ENCODE measurements around the gene CCDC6. TPM values are rescaled to one million over a fixed set of nuclear protein-coding genes. Genes with fewer than 3 reads are reported as not detected.

CCDC6 gene
- polyA plus RNA-seq, 1 donor from 2014 or later = 20.1 TPM

DNA sequence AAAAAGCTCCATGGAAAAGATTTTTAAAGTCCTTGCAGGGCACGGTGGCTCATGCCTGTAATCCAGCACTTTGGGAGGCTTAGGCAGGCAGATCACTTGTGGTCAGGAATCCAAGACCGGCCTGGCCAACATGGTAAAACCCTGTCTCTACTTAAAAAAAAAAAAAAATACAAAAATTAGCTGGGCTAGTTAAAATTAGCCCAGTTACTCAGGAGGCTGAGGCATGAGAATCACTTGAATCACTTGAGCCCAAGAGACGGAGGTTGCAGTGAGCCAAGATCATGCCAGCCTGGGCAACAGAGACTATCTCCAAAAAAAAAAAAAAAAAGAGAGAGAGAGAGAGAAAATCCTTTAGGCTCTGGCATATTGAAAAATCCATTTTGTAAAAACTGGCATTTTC, 61.9 kb downstream of the CCDC6 start:
- H3K4me3 ChIP-seq (ENCODE audit: low read length) = no peak overlapping the region
- H3K36me3 ChIP-seq (ENCODE audit: insufficient read depth, low read length) = no peaks in the 10 kb centered on the region
- H3K9me2 ChIP-seq (ENCODE audit: insufficient read depth, low read length) = no peaks in the 10 kb centered on the region
- no peak for TF ChIP-seq SMC3 (conservative IDR thresholded peaks at IDR 0.05; ENCODE audit: poor library complexity)
- TF ChIP-seq MXI1 (conservative IDR thresholded peaks at IDR 0.05; ENCODE audit: poor library complexity, severe bottlenecking) = no peak
- TF ChIP-seq EZH2 (IDR thresholded peaks at IDR 0.05; ENCODE audit: borderline replicate concordance, insufficient read depth, low read length, poor library complexity, severe bottlenecking) = no peak
- no peak for TF ChIP-seq POLR2AphosphoS5 (IDR thresholded peaks at IDR 0.05)
- TF ChIP-seq TAF1 (IDR thresholded peaks at IDR 0.05; ENCODE audit: low read depth) = no peak
- TF ChIP-seq RAD21 (conservative IDR thresholded peaks at IDR 0.05) = no peak
- TF ChIP-seq, protein P1, sequence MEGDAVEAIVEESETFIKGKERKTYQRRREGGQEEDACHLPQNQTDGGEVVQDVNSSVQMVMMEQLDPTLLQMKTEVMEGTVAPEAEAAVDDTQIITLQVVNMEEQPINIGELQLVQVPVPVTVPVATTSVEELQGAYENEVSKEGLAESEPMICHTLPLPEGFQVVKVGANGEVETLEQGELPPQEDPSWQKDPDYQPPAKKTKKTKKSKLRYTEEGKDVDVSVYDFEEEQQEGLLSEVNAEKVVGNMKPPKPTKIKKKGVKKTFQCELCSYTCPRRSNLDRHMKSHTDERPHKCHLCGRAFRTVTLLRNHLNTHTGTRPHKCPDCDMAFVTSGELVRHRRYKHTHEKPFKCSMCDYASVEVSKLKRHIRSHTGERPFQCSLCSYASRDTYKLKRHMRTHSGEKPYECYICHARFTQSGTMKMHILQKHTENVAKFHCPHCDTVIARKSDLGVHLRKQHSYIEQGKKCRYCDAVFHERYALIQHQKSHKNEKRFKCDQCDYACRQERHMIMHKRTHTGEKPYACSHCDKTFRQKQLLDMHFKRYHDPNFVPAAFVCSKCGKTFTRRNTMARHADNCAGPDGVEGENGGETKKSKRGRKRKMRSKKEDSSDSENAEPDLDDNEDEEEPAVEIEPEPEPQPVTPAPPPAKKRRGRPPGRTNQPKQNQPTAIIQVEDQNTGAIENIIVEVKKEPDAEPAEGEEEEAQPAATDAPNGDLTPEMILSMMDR (IDR thresholded peaks at IDR 0.05; ENCODE audit: poor library complexity, severe bottlenecking) = no peak
- TF ChIP-seq EP300 (conservative IDR thresholded peaks at IDR 0.05; ENCODE audit: poor library complexity, severe bottlenecking) = no peak
- TF ChIP-seq, protein P2, sequence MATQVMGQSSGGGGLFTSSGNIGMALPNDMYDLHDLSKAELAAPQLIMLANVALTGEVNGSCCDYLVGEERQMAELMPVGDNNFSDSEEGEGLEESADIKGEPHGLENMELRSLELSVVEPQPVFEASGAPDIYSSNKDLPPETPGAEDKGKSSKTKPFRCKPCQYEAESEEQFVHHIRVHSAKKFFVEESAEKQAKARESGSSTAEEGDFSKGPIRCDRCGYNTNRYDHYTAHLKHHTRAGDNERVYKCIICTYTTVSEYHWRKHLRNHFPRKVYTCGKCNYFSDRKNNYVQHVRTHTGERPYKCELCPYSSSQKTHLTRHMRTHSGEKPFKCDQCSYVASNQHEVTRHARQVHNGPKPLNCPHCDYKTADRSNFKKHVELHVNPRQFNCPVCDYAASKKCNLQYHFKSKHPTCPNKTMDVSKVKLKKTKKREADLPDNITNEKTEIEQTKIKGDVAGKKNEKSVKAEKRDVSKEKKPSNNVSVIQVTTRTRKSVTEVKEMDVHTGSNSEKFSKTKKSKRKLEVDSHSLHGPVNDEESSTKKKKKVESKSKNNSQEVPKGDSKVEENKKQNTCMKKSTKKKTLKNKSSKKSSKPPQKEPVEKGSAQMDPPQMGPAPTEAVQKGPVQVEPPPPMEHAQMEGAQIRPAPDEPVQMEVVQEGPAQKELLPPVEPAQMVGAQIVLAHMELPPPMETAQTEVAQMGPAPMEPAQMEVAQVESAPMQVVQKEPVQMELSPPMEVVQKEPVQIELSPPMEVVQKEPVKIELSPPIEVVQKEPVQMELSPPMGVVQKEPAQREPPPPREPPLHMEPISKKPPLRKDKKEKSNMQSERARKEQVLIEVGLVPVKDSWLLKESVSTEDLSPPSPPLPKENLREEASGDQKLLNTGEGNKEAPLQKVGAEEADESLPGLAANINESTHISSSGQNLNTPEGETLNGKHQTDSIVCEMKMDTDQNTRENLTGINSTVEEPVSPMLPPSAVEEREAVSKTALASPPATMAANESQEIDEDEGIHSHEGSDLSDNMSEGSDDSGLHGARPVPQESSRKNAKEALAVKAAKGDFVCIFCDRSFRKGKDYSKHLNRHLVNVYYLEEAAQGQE (IDR thresholded peaks at IDR 0.05; ENCODE audit: borderline replicate concordance) = no peak
- no peaks in the 10 kb centered on the region for H3K27me3 ChIP-seq (ENCODE audit: insufficient read depth, low read depth, low read length)
- no peaks in the 10 kb centered on the region for H3K79me2 ChIP-seq (replicated peaks; ENCODE audit: insufficient read depth, low read length)
- H3K4me2 ChIP-seq (ENCODE audit: low read length) = no peak overlapping the region
- H3K27ac ChIP-seq (ENCODE audit: low read length) = no peak overlapping the region
- no peaks in the 10 kb centered on the region for H4K20me1 ChIP-seq (ENCODE audit: insufficient read depth)
- no peak overlapping the region for H2AFZ ChIP-seq (ENCODE audit: low read depth, low read length)
- no peaks in the 10 kb centered on the region for H3K9me3 ChIP-seq (ENCODE audit: low read length)
- no peak overlapping the region for H3K9ac ChIP-seq (ENCODE audit: low read length)
- H3F3A ChIP-seq (ENCODE audit: insufficient read depth, low read length, poor library complexity, severe bottlenecking) = no peaks in the 10 kb centered on the region

DNA sequence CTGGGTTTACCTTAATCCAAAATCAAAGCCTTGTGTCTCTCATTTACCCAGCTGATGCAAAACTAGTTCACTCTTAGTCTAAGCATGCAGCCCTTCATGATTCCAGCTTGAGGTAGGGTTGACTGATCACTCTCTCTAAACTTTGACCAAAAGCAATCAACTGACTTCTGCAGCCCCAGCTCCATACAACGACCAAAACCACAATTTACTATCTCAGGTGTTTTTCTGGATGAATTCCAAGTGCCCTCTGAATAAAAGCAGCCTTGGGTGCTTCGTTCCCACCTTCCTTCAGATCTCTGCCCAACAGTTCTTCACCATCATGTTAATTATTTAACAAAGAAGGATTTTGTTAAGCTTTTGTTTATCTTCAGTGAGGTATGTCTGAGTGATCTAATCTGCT, 62.6 kb downstream of the CCDC6 start:
- H3K36me3 ChIP-seq (ENCODE audit: insufficient read depth, low read length) = no peaks in the 10 kb centered on the region
- H3K9me3 ChIP-seq (ENCODE audit: low read length) = no peaks in the 10 kb centered on the region
- no peaks in the 10 kb centered on the region for H4K20me1 ChIP-seq (ENCODE audit: insufficient read depth)
- H3K4me3 ChIP-seq (ENCODE audit: low read length) = no peak overlapping the region
- H3K27ac ChIP-seq (ENCODE audit: low read length) = no peak overlapping the region
- H3F3A ChIP-seq (ENCODE audit: insufficient read depth, low read length, poor library complexity, severe bottlenecking) = no peaks in the 10 kb centered on the region
- no peak overlapping the region for H3K4me2 ChIP-seq (ENCODE audit: low read length)
- TF ChIP-seq POLR2AphosphoS5 (IDR thresholded peaks at IDR 0.05) (no peak), RAD21 (conservative IDR thresholded peaks at IDR 0.05) (no peak), SMC3 (conservative IDR thresholded peaks at IDR 0.05; ENCODE audit: poor library complexity) (no peak), EP300 (conservative IDR thresholded peaks at IDR 0.05; ENCODE audit: poor library complexity, severe bottlenecking) (no peak), TAF1 (IDR thresholded peaks at IDR 0.05; ENCODE audit: low read depth) (no peak), MXI1 (conservative IDR thresholded peaks at IDR 0.05; ENCODE audit: poor library complexity, severe bottlenecking) (no peak), EZH2 (IDR thresholded peaks at IDR 0.05; ENCODE audit: borderline replicate concordance, insufficient read depth, low read length, poor library complexity, severe bottlenecking) (no peak)
- TF ChIP-seq, protein P2 (IDR thresholded peaks at IDR 0.05; ENCODE audit: borderline replicate concordance) = no peak
- TF ChIP-seq, protein P1 (IDR thresholded peaks at IDR 0.05; ENCODE audit: poor library complexity, severe bottlenecking) = no peak
- H3K27me3 ChIP-seq (ENCODE audit: insufficient read depth, low read depth, low read length) = no peaks in the 10 kb centered on the region
- no peaks in the 10 kb centered on the region for H3K79me2 ChIP-seq (replicated peaks; ENCODE audit: insufficient read depth, low read length)
- no peak overlapping the region for H3K9ac ChIP-seq (ENCODE audit: low read length)
- H2AFZ ChIP-seq (ENCODE audit: low read depth, low read length) = no peak overlapping the region
- H3K9me2 ChIP-seq (ENCODE audit: insufficient read depth, low read length) = no peaks in the 10 kb centered on the region

Measured in neural cell (in vitro differentiated cells).